HepG2 (cell line): ENCODE results near the gene ADCY6. TPM values are rescaled to one million over a fixed set of nuclear protein-coding genes. Genes with fewer than 3 reads are reported as not detected.

Experiments used
- ARNT2 ChIP-seq: sonication (generic); formaldehyde crosslinking; IDR thresholded peaks from 2 replicates; pipeline ENCODE4 v1.8.0; 2022; ENCODE audit warnings: mild to moderate bottlenecking, low read depth, missing genetic modification reagents, moderate library complexity
- ATF3 ChIP-seq: sonication (generic); formaldehyde crosslinking; IDR thresholded peaks from 2 replicates; pipeline ENCODE4 v1.4.0; 2020; ENCODE audit warnings: missing genetic modification reagents
- BRCA1 ChIP-seq: sonication (generic); formaldehyde crosslinking; IDR thresholded peaks from 2 replicates; pipeline ENCODE4 v1.4.0; 2020; ENCODE audit warnings: missing genetic modification reagents
- ERF ChIP-seq: IDR thresholded peaks from 2 replicates; pipeline ENCODE4 v1.6.1; 2018; ENCODE audit warnings: missing biosample characterization, missing genetic modification reagents
- ISL2 ChIP-seq: sonication (generic); formaldehyde crosslinking; IDR thresholded peaks from 2 replicates; pipeline ENCODE4 v1.5.0; 2020; ENCODE audit warnings: missing genetic modification reagents
- KDM2A ChIP-seq: sonication (generic); formaldehyde crosslinking; IDR thresholded peaks from 2 replicates; pipeline ENCODE4 v1.4.0; 2020; ENCODE audit warnings: low read depth, missing genetic modification reagents, borderline replicate concordance
- NR2C2 ChIP-seq: sonication (generic); formaldehyde crosslinking; IDR thresholded peaks from 2 replicates; pipeline ENCODE4 v1.4.0; 2020; ENCODE audit warnings: missing genetic modification reagents, mild to moderate bottlenecking, moderate library complexity, borderline replicate concordance
- SAP130 ChIP-seq: IDR thresholded peaks from 2 replicates; pipeline ENCODE4 v1.6.1; 2016; ENCODE audit warnings: low read depth
- SNAI1 ChIP-seq: sonication (generic); formaldehyde crosslinking; IDR thresholded peaks from 2 replicates; pipeline ENCODE4 v1.5.0; 2020; ENCODE audit warnings: mild to moderate bottlenecking, missing genetic modification reagents, borderline replicate concordance
- SNAPC2 ChIP-seq: sonication (generic); formaldehyde crosslinking; IDR thresholded peaks from 2 replicates; pipeline ENCODE4 v1.8.1; 2022; ENCODE audit warnings: mild to moderate bottlenecking, missing genetic modification reagents
- TBP ChIP-seq: sonication (generic); formaldehyde crosslinking; IDR thresholded peaks from 2 replicates; pipeline ENCODE4 v1.5.0; 2020; ENCODE audit warnings: missing genetic modification reagents
- YEATS4 ChIP-seq: sonication (generic); formaldehyde crosslinking; IDR thresholded peaks from 2 replicates; pipeline ENCODE4 v1.4.0; 2020; ENCODE audit warnings: missing genetic modification reagents, borderline replicate concordance
- ZBTB7A ChIP-seq: sonication (generic); formaldehyde crosslinking; IDR thresholded peaks from 2 replicates; pipeline ENCODE4 v1.8.0; 2022; ENCODE audit warnings: mild to moderate bottlenecking, missing genetic modification reagents
- ZFP41 ChIP-seq: sonication (generic); formaldehyde crosslinking; IDR thresholded peaks from 2 replicates; pipeline ENCODE4 v1.4.0; 2020; ENCODE audit warnings: mild to moderate bottlenecking, missing genetic modification reagents, borderline replicate concordance
- ZNF713 ChIP-seq: sonication (generic); formaldehyde crosslinking; IDR thresholded peaks from 2 replicates; pipeline ENCODE4 v1.4.0; 2020; ENCODE audit warnings: mild to moderate bottlenecking, missing genetic modification reagents
- ZSCAN21 ChIP-seq: sonication (generic); formaldehyde crosslinking; IDR thresholded peaks from 2 replicates; pipeline ENCODE4 v1.8.0; 2022; ENCODE audit warnings: mild to moderate bottlenecking, missing genetic modification reagents, moderate library complexity, borderline replicate concordance
- ZSCAN9 ChIP-seq: IDR thresholded peaks from 2 replicates; pipeline ENCODE4 v1.6.1; 2016; ENCODE audit warnings: borderline replicate concordance
- polyA plus RNA-seq, 8 experiments: library from polyadenylated mRNA; depleted of rRNA in 3 of 8; stranded (reverse) in 7 of 8; unstranded in 1 of 8; fragments of >200 nt; fragmentation: Illumina TruSeq in 4 of 8; extraction: Trizol in 4 of 8; gene quantifications; 2 replicates each; pipeline versions ENCODE4 v1.2.1 to v1.2.3, GENCODE V29; 2011 to 2016; ENCODE audit warnings: low read depth in 4 of 8, missing spikeins in 1 of 8, mixed read lengths in 1 of 8; ENCODE audit not compliant: insufficient read depth in 1 of 8
- total RNA-seq, 5 experiments: library from RNA; depleted of rRNA; stranded (reverse); fragments of >200 nt; fragmentation: Illumina TruSeq; extraction: Trizol; gene quantifications; 2 replicates each; pipeline ENCODE4 v1.2.3, GENCODE V29; 2016; ENCODE audit warnings: low read depth in 1 of 5
- TF ChIP-seq, protein P1 (sequence below): sonication (generic); formaldehyde crosslinking; IDR thresholded peaks from 2 replicates; pipeline ENCODE4 v1.5.1; 2020; ENCODE audit warnings: mild to moderate bottlenecking, missing genetic modification reagents, moderate library complexity
- TF ChIP-seq, protein P2 (sequence below): sonication (generic); formaldehyde crosslinking; conservative IDR thresholded peaks from 2 replicates; pipeline ENCODE4 v1.4.0; 2020; ENCODE audit warnings: missing genetic modification reagents
- TF ChIP-seq, protein P3 (sequence below): sonication (generic); formaldehyde crosslinking; IDR thresholded peaks from 2 replicates; pipeline ENCODE4 v1.8.1; 2023; ENCODE audit warnings: mild to moderate bottlenecking, missing genetic modification reagents
- TF ChIP-seq, protein P4 (sequence below): sonication (generic); formaldehyde crosslinking; IDR thresholded peaks from 2 replicates; pipeline ENCODE4 v1.5.1; 2020; ENCODE audit warnings: mild to moderate bottlenecking, missing genetic modification reagents, moderate library complexity

The ADCY6 gene
- total and polyA plus RNA-seq, 2 of the 13 experiments (the other 11 are each of a cell fraction or from before 2014, with no cell fraction given): 10.6 to 11.8 TPM

DNA sequence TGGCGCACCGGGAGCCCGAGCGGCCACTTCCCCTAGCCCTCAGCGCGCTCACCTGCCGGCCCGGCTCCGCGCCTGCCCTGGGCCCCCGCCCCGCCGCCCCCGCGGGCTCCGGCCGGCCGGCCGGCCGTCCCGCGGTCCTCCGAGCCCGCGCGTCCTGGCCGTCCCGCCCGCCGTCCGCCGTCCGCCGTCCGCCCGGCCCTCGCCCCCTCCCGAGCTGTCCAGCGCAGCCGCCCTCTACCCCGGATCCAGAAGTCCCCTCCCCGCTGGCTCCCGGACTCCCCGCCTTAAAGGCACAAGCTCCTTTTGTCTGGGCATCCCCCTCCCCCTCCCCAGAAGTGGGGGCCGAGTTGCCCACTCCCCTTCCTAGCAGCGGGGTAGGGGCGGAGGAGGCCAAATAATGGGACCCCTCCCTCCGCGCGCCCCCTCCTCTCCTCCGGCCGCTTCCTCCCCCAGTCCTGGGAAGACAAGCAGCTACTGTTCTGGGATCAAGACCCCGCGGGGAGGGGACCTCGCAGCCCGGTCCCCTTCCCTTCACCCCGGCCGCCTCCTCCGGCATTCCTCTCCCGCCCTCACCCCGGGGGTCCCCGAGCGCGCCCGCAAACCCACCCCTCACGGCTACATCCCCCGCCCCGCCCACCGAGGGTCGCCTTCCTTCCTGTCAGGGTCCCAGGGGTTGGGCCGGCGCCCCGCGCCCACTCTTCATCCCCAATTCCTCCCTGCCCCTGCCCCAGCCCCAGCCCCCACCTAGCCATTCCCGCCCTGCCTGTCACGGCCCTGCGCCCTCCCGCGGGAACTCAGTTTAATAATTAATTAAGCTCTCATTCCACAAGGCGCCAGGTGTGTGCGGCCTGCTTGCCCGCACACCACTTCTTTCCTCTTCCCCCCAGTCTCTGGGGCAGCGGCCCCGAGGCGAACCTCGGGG is at the start of gene ADCY6 (continued):
- TF ChIP-seq SNAI1: no peak
- no peak for TF ChIP-seq ZSCAN21
- TF ChIP-seq ATF3 (CRISPR knock-in tag): no peak
- TF ChIP-seq ERF (CRISPR knock-in tag): no peak
- TF ChIP-seq TBP (CRISPR knock-in tag): no peak
- 0 out of 2 replicates have a peak, but pooled peaks have one; percentile 48 for TF ChIP-seq YEATS4 (CRISPR knock-in tag)
- TF ChIP-seq, protein P1, sequence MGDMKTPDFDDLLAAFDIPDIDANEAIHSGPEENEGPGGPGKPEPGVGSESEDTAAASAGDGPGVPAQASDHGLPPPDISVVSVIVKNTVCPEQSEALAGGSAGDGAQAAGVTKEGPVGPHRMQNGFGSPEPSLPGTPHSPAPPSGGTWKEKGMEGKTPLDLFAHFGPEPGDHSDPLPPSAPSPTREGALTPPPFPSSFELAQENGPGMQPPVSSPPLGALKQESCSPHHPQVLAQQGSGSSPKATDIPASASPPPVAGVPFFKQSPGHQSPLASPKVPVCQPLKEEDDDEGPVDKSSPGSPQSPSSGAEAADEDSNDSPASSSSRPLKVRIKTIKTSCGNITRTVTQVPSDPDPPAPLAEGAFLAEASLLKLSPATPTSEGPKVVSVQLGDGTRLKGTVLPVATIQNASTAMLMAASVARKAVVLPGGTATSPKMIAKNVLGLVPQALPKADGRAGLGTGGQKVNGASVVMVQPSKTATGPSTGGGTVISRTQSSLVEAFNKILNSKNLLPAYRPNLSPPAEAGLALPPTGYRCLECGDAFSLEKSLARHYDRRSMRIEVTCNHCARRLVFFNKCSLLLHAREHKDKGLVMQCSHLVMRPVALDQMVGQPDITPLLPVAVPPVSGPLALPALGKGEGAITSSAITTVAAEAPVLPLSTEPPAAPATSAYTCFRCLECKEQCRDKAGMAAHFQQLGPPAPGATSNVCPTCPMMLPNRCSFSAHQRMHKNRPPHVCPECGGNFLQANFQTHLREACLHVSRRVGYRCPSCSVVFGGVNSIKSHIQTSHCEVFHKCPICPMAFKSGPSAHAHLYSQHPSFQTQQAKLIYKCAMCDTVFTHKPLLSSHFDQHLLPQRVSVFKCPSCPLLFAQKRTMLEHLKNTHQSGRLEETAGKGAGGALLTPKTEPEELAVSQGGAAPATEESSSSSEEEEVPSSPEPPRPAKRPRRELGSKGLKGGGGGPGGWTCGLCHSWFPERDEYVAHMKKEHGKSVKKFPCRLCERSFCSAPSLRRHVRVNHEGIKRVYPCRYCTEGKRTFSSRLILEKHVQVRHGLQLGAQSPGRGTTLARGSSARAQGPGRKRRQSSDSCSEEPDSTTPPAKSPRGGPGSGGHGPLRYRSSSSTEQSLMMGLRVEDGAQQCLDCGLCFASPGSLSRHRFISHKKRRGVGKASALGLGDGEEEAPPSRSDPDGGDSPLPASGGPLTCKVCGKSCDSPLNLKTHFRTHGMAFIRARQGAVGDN: peak; percentile 51
- 0 out of 2 replicates have a peak, but pooled peaks have one; percentile 8 for TF ChIP-seq ISL2
- no peak for TF ChIP-seq ZSCAN9 (CRISPR knock-in tag)
- TF ChIP-seq BRCA1 (CRISPR knock-in tag): no peak
- TF ChIP-seq, protein P2, sequence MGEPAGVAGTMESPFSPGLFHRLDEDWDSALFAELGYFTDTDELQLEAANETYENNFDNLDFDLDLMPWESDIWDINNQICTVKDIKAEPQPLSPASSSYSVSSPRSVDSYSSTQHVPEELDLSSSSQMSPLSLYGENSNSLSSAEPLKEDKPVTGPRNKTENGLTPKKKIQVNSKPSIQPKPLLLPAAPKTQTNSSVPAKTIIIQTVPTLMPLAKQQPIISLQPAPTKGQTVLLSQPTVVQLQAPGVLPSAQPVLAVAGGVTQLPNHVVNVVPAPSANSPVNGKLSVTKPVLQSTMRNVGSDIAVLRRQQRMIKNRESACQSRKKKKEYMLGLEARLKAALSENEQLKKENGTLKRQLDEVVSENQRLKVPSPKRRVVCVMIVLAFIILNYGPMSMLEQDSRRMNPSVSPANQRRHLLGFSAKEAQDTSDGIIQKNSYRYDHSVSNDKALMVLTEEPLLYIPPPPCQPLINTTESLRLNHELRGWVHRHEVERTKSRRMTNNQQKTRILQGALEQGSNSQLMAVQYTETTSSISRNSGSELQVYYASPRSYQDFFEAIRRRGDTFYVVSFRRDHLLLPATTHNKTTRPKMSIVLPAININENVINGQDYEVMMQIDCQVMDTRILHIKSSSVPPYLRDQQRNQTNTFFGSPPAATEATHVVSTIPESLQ: no peak
- no peak for TF ChIP-seq ZFP41
- no peak for TF ChIP-seq ZNF713
- TF ChIP-seq NR2C2 (CRISPR knock-in tag): peak; percentile 93
- TF ChIP-seq SAP130 (CRISPR knock-in tag): peak; percentile 28; the same call in 1 of the 2 replicates
- TF ChIP-seq, protein P3, sequence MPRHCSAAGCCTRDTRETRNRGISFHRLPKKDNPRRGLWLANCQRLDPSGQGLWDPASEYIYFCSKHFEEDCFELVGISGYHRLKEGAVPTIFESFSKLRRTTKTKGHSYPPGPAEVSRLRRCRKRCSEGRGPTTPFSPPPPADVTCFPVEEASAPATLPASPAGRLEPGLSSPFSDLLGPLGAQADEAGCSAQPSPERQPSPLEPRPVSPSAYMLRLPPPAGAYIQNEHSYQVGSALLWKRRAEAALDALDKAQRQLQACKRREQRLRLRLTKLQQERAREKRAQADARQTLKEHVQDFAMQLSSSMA (CRISPR knock-in tag): no peak
- TF ChIP-seq ZBTB7A (CRISPR knock-in tag): peak; percentile 72; the same call in 1 of the 2 replicates
- no peak for TF ChIP-seq SNAPC2 (CRISPR knock-in tag)
- TF ChIP-seq ARNT2 (CRISPR knock-in tag): 0 out of 2 replicates have a peak, but pooled peaks have one; percentile 22
- TF ChIP-seq KDM2A (CRISPR knock-in tag): peak; percentile 40; the same call in 1 of the 2 replicates
- TF ChIP-seq, protein P4, sequence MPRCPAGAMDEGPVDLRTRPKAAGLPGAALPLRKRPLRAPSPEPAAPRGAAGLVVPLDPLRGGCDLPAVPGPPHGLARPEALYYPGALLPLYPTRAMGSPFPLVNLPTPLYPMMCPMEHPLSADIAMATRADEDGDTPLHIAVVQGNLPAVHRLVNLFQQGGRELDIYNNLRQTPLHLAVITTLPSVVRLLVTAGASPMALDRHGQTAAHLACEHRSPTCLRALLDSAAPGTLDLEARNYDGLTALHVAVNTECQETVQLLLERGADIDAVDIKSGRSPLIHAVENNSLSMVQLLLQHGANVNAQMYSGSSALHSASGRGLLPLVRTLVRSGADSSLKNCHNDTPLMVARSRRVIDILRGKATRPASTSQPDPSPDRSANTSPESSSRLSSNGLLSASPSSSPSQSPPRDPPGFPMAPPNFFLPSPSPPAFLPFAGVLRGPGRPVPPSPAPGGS (CRISPR knock-in tag): peak; percentile 37; the same call in 1 of the 2 replicates
